Mesenchymal stem cell (in vitro differentiated cells and primary cell): ENCODE data around the gene FAM89B.

Source experiments
- DNase-seq: peaks from one replicate; pipeline ENCODE4 v3.0.0-alpha.2; 2013
- H2AFZ ChIP-seq: one replicate; pipeline ENCODE4 v1.6.1; 2013; ENCODE audit warnings: low read depth, mild to moderate bottlenecking, control low read depth, inconsistent platforms, low read length, moderate library complexity
- H2AK5ac ChIP-seq: 2 replicates; pipeline ENCODE4 v1.6.1; 2013; ENCODE audit warnings: low read length, moderate library complexity, mild to moderate bottlenecking, inconsistent platforms; ENCODE audit not compliant: severe bottlenecking
- H2BK120ac ChIP-seq: one replicate; pipeline ENCODE4 v1.6.1; 2013; ENCODE audit warnings: low read depth, mild to moderate bottlenecking, inconsistent platforms, low read length, moderate library complexity
- H2BK12ac ChIP-seq, 2 experiments: one replicate each; pipeline ENCODE4 v1.6.1; 2013; ENCODE audit warnings: inconsistent platforms in 2 of 2, low read length in 2 of 2, mild to moderate bottlenecking in 2 of 2, moderate library complexity in 2 of 2, control low read depth in 1 of 2
- H2BK15ac ChIP-seq: one replicate; pipeline ENCODE4 v1.6.1; 2013; ENCODE audit warnings: mild to moderate bottlenecking, low read depth, inconsistent platforms; ENCODE audit not compliant: poor library complexity, severe bottlenecking
- H2BK5ac ChIP-seq: 2 replicates; pipeline ENCODE4 v1.6.1; 2013; ENCODE audit warnings: low read depth, mild to moderate bottlenecking, low read length, control low read depth, inconsistent platforms; ENCODE audit not compliant: poor library complexity, severe bottlenecking
- H3K14ac ChIP-seq, 2 experiments: one replicate each; pipeline ENCODE4 v1.6.1; 2013; ENCODE audit warnings: inconsistent platforms in 2 of 2, low read length in 2 of 2, control low read depth in 1 of 2, mild to moderate bottlenecking in 1 of 2, moderate library complexity in 1 of 2
- H3K18ac ChIP-seq, 2 experiments: one replicate each; pipeline ENCODE4 v1.6.1; 2013; ENCODE audit warnings: inconsistent platforms in 2 of 2, low read length in 2 of 2, control low read depth in 1 of 2, low read depth in 1 of 2, mild to moderate bottlenecking in 1 of 2
- H3K23ac ChIP-seq, 2 experiments: one replicate each; pipeline ENCODE4 v1.6.1; 2013; ENCODE audit warnings: inconsistent platforms in 2 of 2, low read length in 2 of 2, mild to moderate bottlenecking in 2 of 2, moderate library complexity in 2 of 2, control low read depth in 1 of 2
- H3K27ac ChIP-seq: 2 replicates; pipeline ENCODE4 v1.5.1; 2013; ENCODE audit warnings: mild to moderate bottlenecking, moderate library complexity, low read length, control low read depth, inconsistent platforms; ENCODE audit not compliant: poor library complexity, severe bottlenecking
- H3K27me3 ChIP-seq, 2 experiments: 2 replicates each; pipeline versions ENCODE4 v1.6.1 to v1.7.0; 2013; ENCODE audit warnings: low read length in 2 of 2, mild to moderate bottlenecking in 2 of 2, moderate library complexity in 2 of 2, control low read depth in 1 of 2, inconsistent platforms in 1 of 2; ENCODE audit not compliant: control insufficient read depth in 1 of 2, insufficient read depth in 1 of 2
- H3K36me3 ChIP-seq, 2 experiments: 2 replicates each; pipeline versions ENCODE4 v1.6.1 to v1.7.0; 2013; ENCODE audit warnings: low read length in 2 of 2, control low read depth in 1 of 2, inconsistent platforms in 1 of 2, low read depth in 1 of 2, mild to moderate bottlenecking in 1 of 2; ENCODE audit not compliant: insufficient read depth in 2 of 2, control insufficient read depth in 1 of 2
- H3K4ac ChIP-seq, 2 experiments: one replicate each; pipeline ENCODE4 v1.6.1; 2013; ENCODE audit warnings: inconsistent platforms in 2 of 2, low read length in 2 of 2, mild to moderate bottlenecking in 2 of 2, moderate library complexity in 2 of 2, control low read depth in 1 of 2, low read depth in 1 of 2
- H3K4me1 ChIP-seq: 2 replicates; pipeline ENCODE4 v1.6.1; 2013; ENCODE audit warnings: low read depth, low read length, control low read depth; ENCODE audit not compliant: control insufficient read depth, insufficient read depth
- H3K4me2 ChIP-seq: 2 replicates; pipeline ENCODE4 v1.6.1; 2013; ENCODE audit warnings: low read length, mild to moderate bottlenecking, inconsistent platforms; ENCODE audit not compliant: poor library complexity, severe bottlenecking
- H3K4me3 ChIP-seq, 2 experiments: 2 replicates each; pipeline versions ENCODE4 v1.5.1 to v1.7.0; 2013; ENCODE audit warnings: low read length in 2 of 2, mild to moderate bottlenecking in 2 of 2, control low read depth in 1 of 2, low read depth in 1 of 2; ENCODE audit not compliant: insufficient read depth in 1 of 2
- H3K79me1 ChIP-seq: replicated peaks from 2 replicates; pipeline ENCODE4 v1.6.1; 2013; ENCODE audit warnings: mild to moderate bottlenecking, control low read depth, low read length, inconsistent platforms; ENCODE audit not compliant: poor library complexity, severe bottlenecking
- H3K9ac ChIP-seq: 2 replicates; pipeline ENCODE4 v1.7.0; 2013; ENCODE audit warnings: mild to moderate bottlenecking, low read length, moderate library complexity
- H3K9me3 ChIP-seq: 2 replicates; pipeline ENCODE4 v1.7.0; 2013; ENCODE audit warnings: mild to moderate bottlenecking, low read length; ENCODE audit not compliant: control insufficient read depth
- H4K8ac ChIP-seq: one replicate; pipeline ENCODE4 v1.6.1; 2013; ENCODE audit warnings: inconsistent platforms, mild to moderate bottlenecking, low read length, moderate library complexity
- H4K91ac ChIP-seq: one replicate; pipeline ENCODE4 v1.6.1; 2013; ENCODE audit warnings: mild to moderate bottlenecking, low read length, inconsistent platforms
- WGBS: methylation state at CpG from one replicate; pipeline ENCODE4 v1.1.7; 2013; ENCODE audit warnings: mixed read lengths; 5-methylcytosine and 5-hydroxymethylcytosine counted together

Gene FAM89B

DNA sequence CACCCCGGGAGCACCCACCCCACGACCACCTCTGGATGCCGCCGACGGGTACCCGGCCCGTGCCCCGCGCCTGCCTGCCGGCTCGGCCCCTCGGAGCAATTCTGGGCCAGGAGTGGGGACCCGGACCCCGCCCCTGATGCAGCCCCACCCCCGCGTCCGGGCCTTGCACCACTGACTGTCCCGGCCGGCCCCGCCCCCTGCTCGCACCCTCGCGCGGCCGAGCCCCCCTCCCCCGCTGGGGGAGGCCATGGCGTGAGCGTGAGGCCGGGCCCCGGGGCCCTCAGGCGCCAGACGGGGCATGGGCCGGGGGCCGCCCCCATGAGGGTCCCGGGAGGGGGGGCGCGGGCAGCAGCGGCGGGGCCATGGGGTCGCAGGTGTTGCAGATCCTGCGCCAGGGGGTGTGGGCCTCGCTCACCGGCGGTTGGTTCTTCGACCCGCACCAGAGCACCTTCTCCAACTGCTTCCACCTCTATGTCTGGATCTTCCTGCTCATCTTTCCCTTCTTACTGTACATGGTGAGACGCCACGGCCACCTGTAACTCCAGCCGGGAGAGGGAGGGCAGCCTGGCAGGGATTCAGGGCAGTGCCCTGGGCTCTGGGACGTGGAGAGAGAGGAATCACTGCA, 43.7 kb downstream of the FAM89B start:
- Histone ChIP-seq H4K91ac (peak overlapping the region; percentile 77), H3K9ac (peak overlapping the region; percentile 94), H3K79me1 (peaks cover 19% of the 10 kb centered on the region), H2BK15ac (no peak overlapping the region), H3K4me3 (peak overlapping the region; percentile 85 to 96), H3K18ac (peak overlapping the region; percentile 83 to 87), H3K4me2 (peak overlapping the region; percentile 60), H2BK5ac (peak overlapping the region; percentile 75), H2AFZ (no peak overlapping the region), H4K8ac (peak overlapping the region; percentile 61), H3K27ac (peak overlapping the region; percentile 90), H3K4ac (peak overlapping the region; percentile 69 to 87), H3K23ac (no peak overlapping the region), H2BK120ac (peak overlapping the region; percentile 67), H3K14ac (peak overlapping the region in 1 of 2 experiments; percentile 71), H3K36me3 (peaks cover 49 to 57% of the 10 kb centered on the region in 2 experiments), H2AK5ac (no peak overlapping the region), H3K4me1 (peaks cover 56% of the 10 kb centered on the region), H3K27me3 (no peaks in the 10 kb centered on the region), H2BK12ac (no peak overlapping the region), H3K9me3 (no peaks in the 10 kb centered on the region)
- no peak for DNase-seq
- WGBS: 1% methylated on average over 38 of the region's 50 CpGs

GRCh38 chr11:65616575-65617001, 44.2 kb downstream of the FAM89B start:
- whole genome bisulfite sequencing: 91% methylated on average over 9 of the region's 10 CpGs
- H3K4me1 ChIP-seq: peaks cover 55% of the 10 kb centered on the region
- H3K4ac ChIP-seq: peak overlapping the region in 1 of 2 experiments; percentile 54
- H2AK5ac ChIP-seq: no peak overlapping the region
- H2AFZ ChIP-seq: no peak overlapping the region
- no peak overlapping the region for H2BK120ac ChIP-seq
- H3K4me3 ChIP-seq: peak overlapping the region; percentile 85 to 96
- peaks cover 54 to 57% of the 10 kb centered on the region in 2 experiments for H3K36me3 ChIP-seq
- no peak overlapping the region for H3K18ac ChIP-seq
- no peak overlapping the region for H4K8ac ChIP-seq
- H4K91ac ChIP-seq: no peak overlapping the region
- peak; percentile 14 for DNase-seq
- no peaks in the 10 kb centered on the region for H3K27me3 ChIP-seq
- H3K9me3 ChIP-seq: no peaks in the 10 kb centered on the region
- no peak overlapping the region for H2BK5ac ChIP-seq
- H2BK12ac ChIP-seq: no peak overlapping the region
- H3K23ac ChIP-seq: no peak overlapping the region
- no peak overlapping the region for H3K14ac ChIP-seq
- H3K9ac ChIP-seq: peak overlapping the region; percentile 94
- H3K79me1 ChIP-seq: peaks cover 19% of the 10 kb centered on the region
- peak overlapping the region; percentile 60 for H3K4me2 ChIP-seq
- no peak overlapping the region for H3K27ac ChIP-seq
- no peak overlapping the region for H2BK15ac ChIP-seq

- peaks cover 23% of the 10 kb centered on the region for H3K79me1 ChIP-seq
- 93% methylated on average over 17 of the region's 17 CpGs for WGBS
Measured at GRCh38 chr11:65617136-65617850, 45.0 kb downstream of the FAM89B start.

GRCh38 chr11:65617990-65618751, 45.8 kb downstream of the FAM89B start:
- H3K4me1 ChIP-seq: peaks cover 40% of the 10 kb centered on the region
- H2BK12ac ChIP-seq: no peak overlapping the region
- H3K4ac ChIP-seq: no peak overlapping the region
- no peak overlapping the region for H2AK5ac ChIP-seq
- no peak overlapping the region for H3K27ac ChIP-seq
- H3K14ac ChIP-seq: no peak overlapping the region
- no peak overlapping the region for H3K4me2 ChIP-seq
- H3K4me3 ChIP-seq: no peak overlapping the region
- H4K8ac ChIP-seq: no peak overlapping the region
- H2BK120ac ChIP-seq: no peak overlapping the region
- no peak overlapping the region for H2AFZ ChIP-seq
- over 99% methylated on average over 29 of the region's 33 CpGs for WGBS
- no peak overlapping the region for H2BK15ac ChIP-seq
- H3K36me3 ChIP-seq: peaks cover 57 to 61% of the 10 kb centered on the region in 2 experiments
- H3K9me3 ChIP-seq: no peaks in the 10 kb centered on the region
- no peak overlapping the region for H3K23ac ChIP-seq
- no peak overlapping the region for H4K91ac ChIP-seq
- no peak overlapping the region for H3K9ac ChIP-seq
- peaks cover 27% of the 10 kb centered on the region for H3K79me1 ChIP-seq
- no peak overlapping the region for H2BK5ac ChIP-seq
- no peak for DNase-seq
- H3K27me3 ChIP-seq: no peaks in the 10 kb centered on the region
- H3K18ac ChIP-seq: no peak overlapping the region

More at GRCh38 chr11:65617136-65617850, 45.0 kb downstream of the FAM89B start:
- Histone ChIP-seq H3K9me3 (no peaks in the 10 kb centered on the region), H3K4me1 (peaks cover 49% of the 10 kb centered on the region), H2BK15ac (no peak overlapping the region), H3K4me3 (peak overlapping the region in 1 of 2 experiments; percentile 96), H2AFZ (no peak overlapping the region), H3K27me3 (no peaks in the 10 kb centered on the region), H2BK12ac (no peak overlapping the region), H3K27ac (no peak overlapping the region), H2BK120ac (no peak overlapping the region), H3K4me2 (peak overlapping the region; percentile 60), H3K14ac (no peak overlapping the region), H2AK5ac (no peak overlapping the region), H3K18ac (no peak overlapping the region), H3K9ac (peak overlapping the region; percentile 94), H3K36me3 (peaks cover 56 to 60% of the 10 kb centered on the region in 2 experiments), H2BK5ac (no peak overlapping the region), H3K4ac (no peak overlapping the region), H4K8ac (no peak overlapping the region), H4K91ac (no peak overlapping the region), H3K23ac (no peak overlapping the region)
- DNase-seq: no peak
